ENCODE data around the gene CALD1.
A peak's percentile ranks its signal among the peaks of the same experiment; 100 is the strongest.

CALD1 gene

GRCh38 chr7:134870156-134870555 is 90.7 kb downstream of the CALD1 start:
- no peak for DNase-seq

GRCh38 chr7:134870781-134871180 is 91.3 kb downstream of the CALD1 start:
- no peak for DNase-seq

GRCh38 chr7:134873253-134873652 is 93.8 kb downstream of the CALD1 start:
- DNase-seq = no peak

GRCh38 chr7:134874407-134874806 is 95.0 kb downstream of the CALD1 start:
- no peak for DNase-seq

- no peak for DNase-seq
Measured at GRCh38 chr7:134875867-134876266, 96.4 kb downstream of the CALD1 start.

DNA sequence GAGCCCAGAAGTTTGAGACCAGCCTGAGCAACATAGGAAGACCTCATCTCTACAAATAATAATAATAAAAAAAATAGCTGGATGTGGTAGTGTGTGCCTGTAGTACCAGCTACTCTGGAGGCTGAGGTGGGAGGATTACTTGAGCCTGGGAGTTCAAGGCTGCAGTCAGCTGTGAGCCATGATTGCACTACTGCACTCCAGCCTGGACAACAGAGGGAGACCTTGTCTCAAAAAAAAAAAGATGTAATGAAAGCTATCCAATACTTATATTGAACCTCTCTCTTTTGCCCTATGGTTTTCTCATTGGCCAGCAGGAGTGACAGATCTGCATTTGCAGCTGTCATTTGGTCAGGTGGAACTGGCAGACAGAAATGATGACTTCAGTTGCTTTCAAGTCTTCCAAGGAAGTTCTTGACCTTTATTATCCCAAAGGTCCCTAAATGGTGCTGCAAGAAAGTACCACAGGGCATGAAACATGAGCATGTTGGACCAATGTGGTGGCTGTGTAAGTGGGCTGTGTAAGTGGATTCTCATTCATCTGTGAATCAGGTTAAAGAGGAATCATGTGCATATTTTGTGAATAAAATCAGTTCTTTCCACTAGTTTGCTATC is 99.4 kb downstream of the CALD1 start:
- DNase-seq = no peak

DNA sequence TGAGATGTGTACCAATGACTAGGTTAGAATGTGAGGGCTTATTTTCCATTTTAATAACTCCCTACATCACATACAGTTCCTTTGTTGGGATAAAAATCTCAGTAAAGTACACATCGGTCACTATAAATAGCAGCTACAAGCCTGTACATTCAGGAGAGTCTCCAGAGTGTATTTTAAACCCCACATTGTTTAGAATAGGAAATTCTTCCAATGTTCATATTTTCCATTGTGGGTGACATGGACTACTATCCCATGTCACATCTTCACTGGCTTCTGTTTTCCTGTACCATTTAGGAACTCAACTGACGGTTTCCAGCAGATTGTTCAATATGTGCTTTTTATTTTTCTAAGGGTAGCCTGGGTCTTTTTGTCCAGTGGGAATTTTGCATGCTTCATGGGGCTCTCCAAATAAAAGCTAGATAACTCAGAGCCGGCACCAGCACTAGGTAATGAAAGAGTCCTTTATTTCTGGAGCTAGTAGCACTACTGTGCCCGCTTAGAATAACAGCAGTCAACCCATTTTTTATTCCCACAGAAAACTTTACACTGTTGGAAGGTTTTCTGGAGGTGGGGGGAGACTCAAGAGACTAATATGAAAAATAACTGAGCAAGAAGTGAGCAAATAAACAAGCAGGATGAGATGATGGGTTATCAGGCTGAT is 100.5 kb downstream of the CALD1 start:
- DNase-seq = no peak

- DNase-seq = no peak
Measured at GRCh38 chr7:134882481-134882880, 103.0 kb downstream of the CALD1 start.

- no peak for DNase-seq
Measured at GRCh38 chr7:134885967-134886352, 106.5 kb downstream of the CALD1 start.

- no peak for DNase-seq
Measured at GRCh38 chr7:134886353-134887057, 107.1 kb downstream of the CALD1 start.

DNA sequence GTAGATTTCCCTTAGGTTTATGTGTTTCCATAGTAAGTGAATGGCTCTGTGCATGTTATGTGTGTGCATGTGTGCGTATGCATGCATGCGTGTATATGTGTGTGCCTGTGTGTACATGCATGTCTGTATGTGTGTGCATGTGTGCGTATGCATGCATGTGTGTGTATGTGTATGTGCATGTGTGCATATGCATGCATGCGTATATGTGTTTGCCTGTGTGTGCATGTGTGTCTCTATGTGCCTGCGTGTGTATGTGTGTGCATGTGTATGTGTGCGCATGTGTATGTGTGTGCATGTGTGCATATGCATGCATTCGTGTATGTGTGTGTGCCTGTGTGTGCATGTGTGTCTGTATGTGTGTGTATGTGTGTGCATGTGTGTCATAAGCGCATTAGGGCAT is 108.1 kb downstream of the CALD1 start:
- DNase-seq = no peak

GRCh38 chr7:134888141-134888740 is 108.8 kb downstream of the CALD1 start:
- no peak for DNase-seq

DNA sequence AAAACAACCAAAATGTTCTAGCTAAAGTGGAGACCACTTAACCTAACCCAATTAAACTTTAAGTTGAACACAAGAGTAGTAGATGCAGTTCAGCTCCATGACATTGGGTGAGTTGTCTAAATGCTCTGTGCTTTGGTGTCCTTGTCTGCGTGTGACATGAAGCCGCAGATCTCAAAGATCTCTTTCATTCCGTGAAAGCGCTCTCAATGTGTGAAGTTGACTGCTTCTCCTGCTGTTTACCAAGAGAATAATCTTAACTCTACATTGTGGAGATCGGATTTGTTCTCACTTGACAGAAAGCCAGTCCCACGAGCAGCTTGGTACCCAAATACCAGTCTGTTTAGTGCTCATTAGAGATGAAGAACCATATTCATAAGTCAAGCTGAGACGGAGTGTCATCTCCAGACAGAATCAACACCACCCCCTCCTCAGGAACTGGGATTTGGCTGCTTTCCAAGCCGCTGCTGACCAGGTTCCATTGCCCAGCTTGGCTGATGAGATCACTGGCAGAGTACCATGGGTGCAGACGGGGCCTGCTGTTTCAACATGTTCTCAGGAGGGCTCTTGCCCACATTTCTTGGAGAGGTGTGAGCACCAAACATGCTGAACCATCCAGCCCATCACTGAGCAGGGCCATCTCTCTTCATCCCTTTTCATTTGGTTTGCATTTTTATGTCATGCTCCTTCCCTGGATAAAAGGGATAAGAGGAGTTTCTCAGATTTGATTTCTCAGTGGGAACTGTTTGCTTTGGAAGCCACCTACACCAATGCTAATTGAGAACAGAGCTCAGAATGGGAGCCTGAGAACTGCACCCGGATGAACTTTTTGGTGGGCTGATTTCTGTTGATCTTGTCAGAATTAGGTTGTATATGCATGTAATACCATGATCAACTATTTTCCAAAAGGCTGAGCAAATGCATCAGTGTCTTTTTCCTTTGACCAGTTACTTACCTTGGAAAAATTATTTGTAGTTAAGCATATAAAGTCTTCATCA is 111.1 kb downstream of the CALD1 start:
- peak; percentile 81 to 92 for DNase-seq

- DNase-seq = peak; percentile 92 to 93
Measured at GRCh38 chr7:134891262-134891695, 111.8 kb downstream of the CALD1 start.

DNA sequence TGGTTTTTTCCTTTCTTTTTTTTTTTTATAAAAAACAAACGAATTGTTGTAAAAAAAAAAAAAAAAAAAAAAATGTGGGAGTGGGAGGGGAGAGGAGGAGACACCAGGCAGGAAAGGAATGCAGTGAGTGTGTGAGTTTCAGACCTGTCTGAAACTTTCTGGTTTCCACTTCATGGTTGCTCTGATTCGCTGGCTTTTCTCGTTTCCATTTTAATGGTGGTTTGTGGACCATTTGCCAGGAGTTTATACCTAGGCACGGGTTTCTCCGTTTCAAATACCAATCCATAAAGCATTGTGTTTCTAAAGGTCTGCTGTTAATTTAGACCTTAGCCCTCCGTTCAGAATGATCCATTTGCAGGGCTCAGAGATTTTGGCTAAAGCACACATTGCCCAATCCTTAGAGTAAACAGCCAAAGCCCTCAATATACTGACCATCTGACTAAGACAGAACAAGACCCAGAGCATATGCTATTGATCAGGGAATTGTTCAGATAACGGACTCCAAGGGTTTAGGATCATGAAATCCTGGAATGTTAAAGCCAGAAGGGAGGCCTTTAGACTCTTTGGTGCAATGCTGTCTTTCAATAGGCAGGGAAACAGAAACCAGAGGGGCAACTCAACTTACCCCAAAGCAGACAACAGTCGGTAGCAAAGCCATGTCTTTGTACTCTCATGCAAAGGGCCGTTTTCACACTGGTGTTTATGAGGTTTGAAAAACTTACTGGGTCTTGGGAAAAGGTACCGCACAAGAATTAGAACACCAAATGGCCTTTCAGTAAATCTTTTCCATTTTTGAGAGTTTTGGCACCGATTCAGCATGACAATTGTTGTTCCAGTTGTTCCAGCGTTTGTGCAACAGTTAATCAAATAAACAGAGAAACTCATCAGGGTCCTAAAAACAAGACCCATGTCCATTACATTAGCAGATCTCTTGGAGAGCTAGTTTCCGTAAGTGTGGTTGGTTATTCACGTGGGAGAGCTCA is 112.6 kb downstream of the CALD1 start:
- DNase-seq = peak in 1 of 2 experiments; percentile 17

DNA sequence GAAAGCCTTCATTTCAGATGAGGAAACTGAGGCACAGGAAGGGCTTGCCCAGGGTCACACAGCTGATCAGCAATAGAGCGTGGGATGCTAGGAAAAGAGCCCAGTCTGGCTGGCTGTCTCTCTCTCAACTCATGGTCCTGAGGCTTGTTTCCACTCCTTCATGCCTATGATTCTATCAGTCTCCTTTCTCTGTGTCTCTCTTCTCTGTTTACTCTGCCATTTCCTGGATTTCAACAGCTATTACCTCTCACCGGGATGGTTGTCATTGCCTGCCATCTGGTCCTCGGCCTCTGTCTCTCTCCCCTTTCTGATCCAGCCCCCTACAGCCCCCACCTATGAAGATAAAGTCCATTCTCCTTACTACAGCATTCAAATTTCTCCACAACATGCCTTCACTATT is 113.5 kb downstream of the CALD1 start:
- peak in 1 of 2 experiments; percentile 14 for DNase-seq

DNA sequence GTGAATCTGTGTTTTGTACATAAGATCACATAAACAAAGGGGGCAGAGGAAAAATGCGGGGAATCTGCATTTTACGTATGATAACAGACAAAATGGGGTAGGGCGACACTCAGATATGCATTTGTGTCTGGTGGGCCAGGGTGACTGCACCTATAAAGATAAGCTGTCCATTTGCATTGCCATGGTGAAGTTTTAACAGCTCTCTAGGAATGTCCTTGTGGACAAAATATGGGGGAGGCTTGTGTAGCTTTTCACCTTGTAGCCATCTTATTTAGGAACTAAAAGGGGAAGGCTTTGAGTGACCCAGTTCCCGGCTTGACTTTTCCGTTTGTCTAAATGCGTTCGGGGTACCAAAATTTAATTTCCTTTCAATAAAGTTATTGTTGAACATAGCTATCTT is 114.5 kb downstream of the CALD1 start:
- no peak for DNase-seq

DNA sequence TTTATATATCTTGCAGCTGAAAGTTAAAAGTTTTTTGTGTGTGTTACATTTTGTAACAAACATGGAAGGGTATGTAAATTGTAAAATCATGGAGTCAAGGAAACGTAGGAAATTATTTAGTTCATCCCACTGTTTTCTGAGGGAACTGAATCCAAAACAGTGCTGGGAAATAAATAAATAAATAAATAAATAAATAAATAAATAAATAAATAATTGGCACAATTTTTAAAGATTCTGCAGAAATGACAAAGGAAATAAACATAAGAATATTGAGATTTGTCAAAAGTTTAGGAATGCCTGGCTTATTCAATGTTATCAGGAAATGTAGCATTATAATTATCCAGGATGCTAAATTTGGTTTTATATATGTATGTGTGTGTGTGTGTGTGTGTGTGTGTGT is 115.5 kb downstream of the CALD1 start:
- DNase-seq = no peak

DNA sequence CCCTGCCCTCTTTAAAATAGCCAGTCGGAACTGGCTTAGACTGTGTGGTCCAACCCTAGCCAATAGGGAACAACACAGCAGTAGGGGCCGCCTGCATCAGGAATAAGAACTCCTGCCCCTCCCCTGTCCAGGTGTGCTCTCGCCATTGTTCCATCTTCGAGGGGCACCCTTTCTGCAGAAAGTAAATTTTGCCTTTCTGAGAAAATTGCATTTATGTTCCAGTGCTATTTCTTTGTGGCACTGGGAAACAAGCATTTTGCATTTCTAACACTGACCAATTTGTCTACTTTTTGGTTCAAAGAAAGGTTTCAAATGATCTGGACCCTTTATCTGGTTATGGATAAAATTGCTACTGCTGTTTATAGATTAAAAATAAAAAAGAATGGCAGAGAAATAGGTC is 116.6 kb downstream of the CALD1 start:
- no peak for DNase-seq

DNA sequence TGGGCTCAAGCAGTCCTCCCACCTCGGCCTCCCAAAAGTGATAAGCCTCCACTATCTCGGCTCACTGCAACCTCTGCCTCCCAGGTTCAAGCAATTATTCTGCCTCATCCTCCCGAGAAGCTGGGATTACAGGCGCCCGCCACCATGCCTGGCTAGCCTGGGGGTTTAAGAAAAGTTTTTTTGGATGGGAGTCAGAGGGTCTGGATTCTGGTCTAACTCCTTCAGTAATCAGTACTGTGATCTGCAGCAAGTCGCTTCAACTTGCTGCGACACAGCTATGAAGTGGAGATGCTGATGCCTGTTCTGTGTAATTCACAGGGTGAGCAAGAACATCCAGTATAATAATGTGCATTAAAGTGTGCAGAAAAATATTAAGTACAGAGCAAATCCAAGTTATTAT is 118.5 kb downstream of the CALD1 start:
- DNase-seq = no peak

DNA sequence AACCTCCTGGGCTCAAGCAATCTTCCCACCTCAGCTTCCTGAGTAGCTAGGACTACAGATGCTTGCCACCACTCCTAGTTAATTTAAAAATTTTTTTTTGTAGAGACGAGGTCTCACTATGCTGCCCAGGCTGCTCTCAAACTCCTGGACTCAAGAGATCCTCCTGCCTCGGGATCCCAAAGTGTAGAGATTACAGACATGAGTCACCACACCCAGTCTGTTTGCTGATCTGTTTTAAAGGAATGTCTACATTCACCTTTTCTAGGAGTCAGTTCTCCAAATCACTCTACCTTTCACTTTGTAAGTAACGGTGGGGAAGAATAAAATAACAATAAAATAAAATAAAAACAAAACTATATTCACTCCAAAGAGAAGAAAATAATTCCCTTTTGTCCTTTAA is 120.3 kb downstream of the CALD1 start:
- no peak for DNase-seq
